Hematopoietic multipotent progenitor cell treated with erythropoietin and hydrocortisone succinate and interleukin-3 and kit ligand, for 17 days (in vitro differentiated cells): ENCODE data around the gene OR10H5.
"Not testable (repeated sequence)": the region's sequence is repeated elsewhere in the genome, so short reads cannot be mapped to it uniquely, and the experiment has no call there.

Experiments
- DNase-seq: peaks from one replicate; pipeline ENCODE4 v3.0.0-alpha.2; 2015; ENCODE audit warnings: low spot score

The OR10H5 gene, protein sequence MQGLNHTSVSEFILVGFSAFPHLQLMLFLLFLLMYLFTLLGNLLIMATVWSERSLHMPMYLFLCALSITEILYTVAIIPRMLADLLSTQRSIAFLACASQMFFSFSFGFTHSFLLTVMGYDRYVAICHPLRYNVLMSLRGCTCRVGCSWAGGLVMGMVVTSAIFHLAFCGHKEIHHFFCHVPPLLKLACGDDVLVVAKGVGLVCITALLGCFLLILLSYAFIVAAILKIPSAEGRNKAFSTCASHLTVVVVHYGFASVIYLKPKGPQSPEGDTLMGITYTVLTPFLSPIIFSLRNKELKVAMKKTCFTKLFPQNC

DNA sequence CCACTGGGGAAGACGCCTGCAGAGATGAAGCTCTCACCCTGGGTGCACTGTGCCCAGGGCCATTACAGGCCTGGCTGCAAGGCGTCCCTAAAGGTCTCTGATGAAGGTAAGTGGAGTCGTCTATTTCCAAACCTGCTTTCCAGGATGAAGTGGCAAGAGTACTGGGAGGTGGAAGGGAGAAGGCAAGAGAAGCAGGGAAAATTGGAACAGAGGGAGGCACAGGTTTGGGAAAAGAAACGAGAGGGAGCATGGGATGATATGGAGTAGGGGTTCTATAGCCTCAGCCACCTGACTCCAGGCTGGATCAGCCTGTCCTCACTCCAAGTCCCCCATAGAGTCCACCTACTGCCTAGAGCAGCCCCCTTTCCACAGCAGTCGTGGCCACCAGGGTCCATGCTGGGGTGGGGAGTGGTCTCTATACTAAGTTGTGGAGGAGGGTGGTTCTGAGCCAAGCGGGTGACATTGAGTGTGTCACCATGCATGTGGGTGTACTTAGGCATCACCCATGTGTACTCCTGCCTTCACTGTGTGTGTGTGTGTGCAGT, at the start of gene OR10H5:
Gene OR10H5 (plus strand): TSS at position 51 of the 545 bp plus-strand sequence. CDS start 6,388 bp downstream, outside the sequence.
- no peak for DNase-seq

DNA sequence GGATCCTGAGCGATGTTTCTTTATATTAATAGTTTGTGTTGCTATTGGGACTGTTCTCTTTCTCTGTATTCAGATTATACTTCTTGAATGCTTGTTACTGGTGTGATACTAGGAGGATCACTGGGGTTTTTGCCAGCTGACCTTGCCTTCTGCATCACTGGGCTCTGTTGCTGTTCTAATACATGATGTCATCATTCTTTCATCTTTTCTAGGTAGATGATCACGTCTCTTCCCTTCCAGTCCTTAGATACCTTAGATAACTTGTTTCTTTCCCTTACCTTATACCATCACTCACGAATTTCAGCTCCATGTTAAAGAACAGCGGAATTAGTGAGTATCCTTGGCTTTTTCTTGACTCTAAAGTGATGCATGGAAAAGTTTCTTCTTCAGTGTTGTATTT, 49.7 kb upstream of the OR10H5 start, which contains the start of gene OR10H3:
Gene OR10H3 (plus strand): TSS at position 264 of the 400 bp plus-strand sequence. CDS start 3,408 bp downstream, outside the sequence.
- DNase-seq, result no peak

DNA sequence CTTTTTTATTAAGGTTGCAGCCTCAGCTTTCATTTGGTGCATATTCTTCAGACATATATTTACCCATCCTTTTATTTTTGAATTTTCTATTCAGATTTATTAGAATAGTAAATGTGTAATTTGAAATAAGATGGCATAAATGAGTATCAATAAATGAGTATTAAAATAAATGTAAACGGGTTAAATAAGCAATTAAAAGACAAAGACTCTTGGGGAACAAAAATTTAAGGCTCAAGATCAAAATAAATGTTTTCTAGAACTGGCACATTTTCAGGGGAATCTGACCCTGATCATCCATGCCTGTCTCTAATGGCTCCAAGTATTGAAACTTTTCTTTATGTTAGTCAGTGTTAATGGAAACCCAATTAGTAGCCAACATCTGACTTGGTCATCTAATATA, 46.7 kb upstream of the OR10H5 start:
- DNase-seq, result no peak

DNA sequence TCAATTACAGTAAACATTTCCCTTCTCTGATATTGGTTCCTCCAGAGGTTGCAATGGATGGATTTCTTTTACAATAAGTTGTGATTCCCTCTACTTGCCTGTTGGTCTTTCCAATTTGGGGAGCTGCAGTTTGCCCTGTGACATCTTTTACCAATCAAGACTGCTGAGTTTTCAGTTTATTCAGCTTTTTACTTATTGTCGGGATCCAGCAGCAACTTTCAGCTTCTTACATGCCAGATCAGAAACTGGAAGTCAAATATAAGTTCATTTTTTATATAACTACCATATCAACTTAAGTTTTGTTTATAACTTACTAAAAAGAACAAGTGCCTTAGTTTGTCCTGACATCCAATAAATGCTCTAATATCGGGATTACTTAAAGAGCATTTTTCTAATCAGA, 39.2 kb upstream of the OR10H5 start:
- no peak for DNase-seq

DNA sequence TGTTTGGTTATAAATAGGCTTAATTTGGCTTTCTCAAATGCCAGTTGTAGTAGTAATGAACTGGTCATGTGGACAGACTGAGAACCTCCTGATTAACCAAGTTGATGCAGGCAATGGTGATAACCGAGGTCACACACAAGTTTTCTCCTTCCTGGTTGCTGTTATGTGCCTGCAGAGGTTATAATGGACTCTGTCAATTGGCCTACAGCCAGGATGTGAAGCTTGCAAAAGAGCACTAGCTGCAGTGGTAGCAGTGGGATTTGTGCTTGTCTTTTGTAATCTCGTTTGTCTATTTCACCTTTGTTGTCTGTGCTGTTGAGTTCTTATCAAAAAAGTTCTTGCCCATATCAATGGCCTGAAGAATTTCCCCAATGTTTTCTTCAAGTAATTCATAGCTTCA, 29.1 kb upstream of the OR10H5 start:
- no peak for DNase-seq

DNA sequence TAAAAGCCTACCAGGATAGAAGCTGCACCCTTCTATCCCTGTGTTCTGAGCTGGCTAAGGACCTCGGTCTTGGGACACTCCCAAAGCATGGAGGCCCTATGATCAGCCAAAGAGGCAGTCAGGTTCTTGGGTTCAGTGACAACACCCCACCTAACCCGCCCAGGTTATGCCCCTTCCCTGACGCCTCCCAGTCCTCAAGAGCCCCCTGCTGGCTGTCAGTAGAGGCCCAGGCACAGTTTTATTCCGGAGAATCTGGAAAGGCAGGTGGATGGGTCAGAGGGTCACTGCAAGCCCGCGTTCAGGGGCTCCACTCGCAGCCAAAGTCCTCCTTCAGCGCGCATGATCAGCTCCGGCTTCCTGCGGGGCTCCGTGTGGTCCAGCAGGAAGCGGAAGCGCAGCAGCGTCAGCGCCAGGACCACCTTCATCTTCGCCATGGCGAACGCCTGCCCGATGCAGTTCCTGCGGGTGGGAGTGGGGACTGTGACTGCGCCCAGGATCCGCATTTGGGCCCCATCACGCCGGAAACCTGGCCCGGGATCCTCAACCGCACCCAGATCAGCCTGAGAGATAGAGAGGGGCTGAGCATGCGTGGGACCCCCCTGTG, 27.4 kb upstream of the OR10H5 start:
- DNase-seq, result peak; percentile 25

DNA sequence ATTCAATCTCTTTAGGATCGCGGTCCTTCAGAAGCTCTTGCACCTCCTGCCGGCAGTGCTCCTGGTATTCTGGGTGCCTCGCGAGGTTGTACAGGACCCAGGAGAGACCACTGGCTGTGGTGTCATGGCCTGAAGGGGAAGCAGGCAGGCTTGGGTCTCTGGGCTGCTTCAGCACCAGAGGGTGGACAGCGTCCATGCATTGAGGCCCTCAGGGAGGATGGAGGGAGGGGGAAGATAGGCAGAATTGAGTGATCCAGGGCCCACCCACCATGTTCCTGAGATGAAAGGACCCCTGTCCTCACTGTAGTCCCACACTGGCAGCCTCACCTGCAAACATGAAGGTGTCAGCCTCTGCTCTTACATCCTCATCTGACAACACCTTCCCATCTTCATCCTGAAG, 17.9 kb upstream of the OR10H5 start:
- DNase-seq, result no peak

DNA sequence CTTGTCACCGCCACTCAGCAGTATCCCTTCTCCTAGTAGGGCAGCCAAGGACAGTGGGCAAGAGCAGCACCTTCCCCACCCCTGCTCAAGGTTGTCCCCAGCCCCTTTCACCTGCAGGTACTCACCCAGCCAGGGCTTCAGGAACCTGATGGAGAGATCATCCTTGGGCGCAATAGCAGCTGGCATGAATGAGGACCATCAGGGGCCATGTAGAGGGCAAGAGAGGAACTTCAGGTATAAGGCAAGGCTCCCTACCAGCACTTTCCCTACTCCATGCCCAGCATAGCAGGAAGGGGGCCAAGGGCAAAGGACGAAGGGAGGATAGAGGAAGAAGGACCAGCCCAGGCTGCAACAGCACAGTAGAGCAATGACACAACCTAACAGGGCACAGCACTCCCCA, 13.3 kb upstream of the OR10H5 start:
- DNase-seq, result not testable (repeated sequence)

DNA sequence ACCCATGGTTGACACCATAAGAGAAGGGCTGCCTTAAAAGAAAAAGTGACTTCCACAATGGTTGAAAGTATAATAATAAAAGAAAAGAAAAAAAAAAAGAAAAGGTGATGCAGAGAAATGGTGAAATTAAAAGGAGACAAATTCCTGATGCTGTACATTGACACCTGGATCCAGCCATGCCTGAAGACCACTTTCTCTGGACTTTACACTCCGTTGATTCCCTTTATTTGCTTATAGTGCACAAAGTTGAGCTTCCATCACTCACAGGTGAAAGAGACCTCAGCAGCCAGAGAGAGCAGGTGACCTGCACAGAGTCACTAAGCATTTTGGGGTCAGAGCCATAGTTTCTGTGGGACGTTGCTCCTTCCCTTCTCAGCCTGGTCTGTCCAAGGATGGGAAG, 12.2 kb upstream of the OR10H5 start:
- DNase-seq, result no peak

DNA sequence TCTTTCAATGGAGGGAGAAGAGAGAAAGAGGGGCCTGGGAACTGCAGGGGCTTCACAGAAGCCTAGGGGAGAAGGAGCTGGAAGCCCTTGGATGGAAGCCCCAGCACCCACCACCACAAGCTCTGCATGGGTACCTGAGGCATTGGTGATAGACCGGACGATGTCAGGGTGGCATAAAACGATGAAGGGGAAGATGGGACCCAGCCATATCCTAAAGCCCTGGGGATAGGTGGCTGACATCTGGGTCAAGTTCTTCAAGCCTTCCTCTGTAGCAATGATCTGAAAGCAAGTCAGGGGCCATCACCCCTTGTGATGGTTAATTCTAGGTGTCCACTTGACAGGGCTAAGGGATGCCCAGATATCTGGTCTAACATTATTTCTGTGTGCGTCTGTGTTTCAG, 11.2 kb upstream of the OR10H5 start:
- DNase-seq, result no peak

DNA sequence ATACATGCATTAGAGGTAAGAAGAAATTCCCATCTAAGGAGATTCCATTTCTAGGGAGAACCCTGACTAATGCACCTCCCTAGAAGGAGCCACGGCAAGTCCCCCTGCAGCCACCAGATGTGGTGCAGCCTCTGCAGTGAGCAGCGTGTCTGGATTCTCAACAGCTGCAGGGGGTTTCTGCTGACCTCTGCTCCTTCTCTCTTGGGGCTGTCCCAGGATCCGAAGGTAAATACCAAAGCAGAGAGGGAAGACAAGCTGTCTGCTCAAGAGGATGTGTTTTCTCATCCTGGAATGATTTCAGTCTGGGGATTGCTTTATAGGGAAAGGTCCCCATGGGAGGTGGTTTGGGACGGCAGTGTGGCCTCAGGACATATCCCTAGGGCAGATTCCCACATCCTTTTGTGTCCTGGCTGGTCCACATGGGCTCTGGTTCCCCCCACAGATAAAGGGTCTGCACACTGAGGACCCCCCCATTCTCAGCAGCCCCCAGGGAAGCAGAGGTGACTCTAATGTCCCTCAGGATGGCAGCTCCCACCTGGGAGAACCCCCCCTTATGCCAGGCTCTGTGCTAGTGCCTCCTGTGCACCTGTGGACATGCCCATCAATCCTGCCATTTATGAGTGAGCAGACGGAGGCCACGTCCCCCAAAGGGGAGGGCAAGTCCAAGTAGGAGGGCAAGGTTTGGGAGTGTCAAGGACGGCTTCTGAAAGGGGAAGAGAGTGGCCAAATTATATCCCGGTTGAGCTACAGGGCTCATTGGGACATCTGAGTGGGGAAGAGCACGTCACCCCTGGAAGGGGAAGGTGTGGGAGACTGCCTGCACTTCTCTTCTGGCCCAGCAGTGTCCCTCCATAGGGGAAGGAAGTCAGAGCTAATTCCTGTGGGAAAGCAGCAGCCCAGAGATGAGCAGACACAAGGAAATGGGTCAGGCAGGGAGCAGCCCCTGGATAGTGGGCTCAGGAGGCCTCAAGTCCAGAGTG, 10.2 kb upstream of the OR10H5 start:
- DNase-seq, result no peak

DNA sequence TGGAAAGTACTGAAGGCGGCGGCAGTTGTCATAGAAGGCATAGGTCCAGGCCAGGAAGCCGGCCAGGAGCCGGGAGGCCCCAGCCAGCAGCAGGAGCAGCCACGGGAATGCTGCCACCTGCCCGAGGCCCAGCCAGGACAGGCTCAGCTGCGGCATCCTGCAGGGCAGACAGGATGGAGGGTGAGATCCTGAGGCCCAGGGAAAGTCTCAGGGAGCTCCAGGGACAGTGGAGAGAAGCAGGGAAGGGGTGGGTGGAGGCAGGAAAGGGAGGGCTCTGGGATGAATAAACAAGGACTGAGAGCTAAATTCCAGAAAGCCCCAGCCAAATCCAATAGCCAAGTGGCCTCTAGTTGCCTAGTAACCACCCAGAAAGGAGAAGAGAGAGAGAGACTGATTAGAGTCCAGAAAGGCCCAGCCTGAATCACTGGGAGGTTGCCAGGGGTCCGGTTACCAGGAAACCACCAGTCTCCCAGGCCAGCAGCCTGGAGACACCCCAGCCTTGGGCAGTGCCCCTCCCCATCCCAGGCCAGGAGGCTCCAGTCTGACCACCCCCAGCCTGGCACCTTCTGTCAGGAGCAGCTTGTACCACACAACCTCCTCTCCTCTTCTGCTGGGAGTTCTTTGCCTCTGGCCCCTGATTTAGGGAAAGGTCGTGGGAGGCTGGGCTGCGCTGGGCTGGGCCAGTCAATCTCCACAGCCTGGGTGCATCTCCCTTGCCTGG, 7.5 kb upstream of the OR10H5 start:
- no peak for DNase-seq

DNA sequence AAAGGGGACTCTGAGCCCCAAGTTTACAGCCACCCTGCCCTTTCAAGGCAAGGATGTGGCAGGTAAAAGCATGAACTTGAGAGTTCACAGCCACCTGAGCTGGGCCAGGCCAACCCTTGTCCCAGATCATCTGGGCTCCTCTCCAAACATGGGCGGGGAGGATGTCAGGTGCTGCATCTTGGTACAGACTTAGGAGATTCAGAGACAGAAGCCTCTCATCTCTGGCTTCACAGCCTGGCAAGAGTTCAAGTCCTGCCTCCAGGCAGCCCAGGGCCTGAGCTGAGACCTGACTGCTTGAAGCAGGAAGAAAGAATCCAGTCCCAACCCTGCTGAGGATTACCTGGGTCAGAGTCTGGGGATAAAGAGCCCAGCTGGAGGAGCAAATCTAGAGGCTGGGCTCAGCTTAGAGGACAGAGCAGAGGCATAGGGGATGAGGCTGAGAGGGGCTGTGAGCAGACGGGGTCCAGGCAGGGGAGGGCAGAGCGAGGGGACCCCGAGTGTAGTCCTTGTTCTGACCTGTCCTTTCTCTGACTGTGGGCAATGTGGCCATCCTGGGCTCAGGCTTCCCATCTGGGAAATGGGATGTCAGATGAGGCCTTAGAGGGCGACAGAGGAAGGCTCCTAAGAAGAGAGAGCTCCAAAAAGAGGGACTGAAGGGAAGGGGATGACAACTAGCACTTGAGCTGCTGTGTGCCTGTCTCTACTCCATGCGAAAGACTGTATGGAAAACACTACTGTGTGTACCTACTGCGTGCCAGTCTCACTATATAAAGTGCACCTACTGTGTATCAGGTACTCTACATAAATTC, 6.6 kb upstream of the OR10H5 start:
- DNase-seq, result no peak

DNA sequence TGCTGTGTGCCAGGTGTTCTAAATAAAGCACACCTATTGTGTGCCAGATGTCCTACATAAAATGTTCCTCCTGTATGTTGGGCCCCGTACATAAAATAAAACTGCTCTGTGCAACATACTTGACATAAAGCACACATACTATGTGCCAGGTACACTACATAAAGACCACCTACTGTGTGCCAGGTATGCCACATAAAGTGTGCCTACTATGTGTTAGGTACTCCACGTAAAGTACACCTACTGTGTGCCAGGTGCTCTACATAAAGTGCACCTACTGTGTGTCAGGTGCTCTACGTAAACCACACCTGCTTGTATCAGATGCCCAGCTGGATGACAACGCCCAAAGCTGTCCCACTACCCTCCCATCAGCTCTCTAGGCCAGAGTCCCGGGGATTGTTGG, 5.8 kb upstream of the OR10H5 start:
- DNase-seq, result no peak

DNA sequence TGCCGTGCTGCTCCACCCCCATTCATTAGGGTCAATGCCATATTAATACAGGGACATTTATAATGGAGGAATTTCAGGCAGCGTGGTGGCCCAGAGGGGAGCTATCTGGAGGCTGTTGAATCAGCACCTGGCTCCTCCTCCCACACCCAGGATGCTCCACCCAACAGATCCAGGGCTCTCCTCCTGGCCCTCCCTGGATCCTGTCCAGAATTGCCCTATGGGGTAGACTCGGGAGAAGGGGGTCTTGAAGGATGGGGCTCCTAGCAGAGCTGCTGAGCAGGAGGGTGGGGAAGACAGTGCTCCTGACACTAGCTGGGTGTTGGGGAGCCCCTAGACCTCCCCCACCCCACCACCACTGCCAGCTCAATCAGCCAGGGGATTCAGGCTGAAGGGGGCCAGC, 5.2 kb upstream of the OR10H5 start:
- DNase-seq, result no peak

DNA sequence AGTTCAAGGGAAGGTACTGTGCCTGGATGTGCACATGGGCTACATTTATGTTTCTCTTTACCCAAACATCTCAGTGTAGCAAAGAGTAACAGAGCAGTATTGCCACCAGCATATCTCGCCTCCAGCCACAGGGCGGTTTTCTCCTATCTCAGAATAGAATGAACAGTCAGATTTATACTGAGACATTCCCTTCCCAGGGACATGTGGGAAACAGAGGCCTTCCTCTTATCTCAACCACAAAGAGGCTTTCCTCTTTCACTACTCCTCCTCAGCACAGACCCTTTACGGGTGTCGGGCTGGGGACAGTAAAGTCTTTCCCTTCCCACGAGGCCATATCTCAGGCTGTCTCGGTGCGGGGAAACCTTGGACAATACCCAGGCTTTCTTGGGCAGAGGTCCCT, 4.6 kb upstream of the OR10H5 start:
- not testable (repeated sequence) for DNase-seq

DNA sequence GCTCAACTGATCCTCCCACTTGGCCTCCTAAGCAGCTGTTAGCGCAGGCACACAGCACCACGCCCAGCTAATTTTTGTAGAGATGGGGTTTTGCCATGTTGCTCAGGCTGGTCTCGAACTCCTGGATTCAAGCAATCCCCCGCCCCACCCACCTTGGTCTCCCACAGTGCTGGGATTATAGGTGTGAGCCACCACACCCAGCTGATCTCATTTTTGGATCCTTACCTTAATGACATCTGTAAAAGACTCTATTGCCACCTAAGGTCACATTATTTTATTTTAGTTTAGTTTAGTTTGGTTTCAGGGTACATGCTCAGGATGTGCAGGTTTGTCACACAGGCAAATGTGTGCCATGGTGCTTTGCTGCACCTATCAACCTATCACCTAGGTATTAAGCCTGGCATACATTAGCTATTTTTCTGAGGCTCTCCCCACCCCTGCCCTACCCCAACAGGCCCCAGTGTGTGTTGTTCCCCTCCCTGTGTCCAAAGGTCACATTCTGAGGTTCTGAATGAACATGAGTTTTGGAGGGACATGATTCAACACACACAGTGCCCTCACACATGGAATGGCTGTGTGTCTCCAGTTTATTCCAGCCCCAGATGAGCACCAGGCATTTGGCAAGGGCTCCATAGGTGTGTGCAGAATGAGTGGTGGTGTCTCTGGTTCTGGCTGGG, 1.3 kb downstream of the OR10H5 start:
- no peak for DNase-seq

DNA sequence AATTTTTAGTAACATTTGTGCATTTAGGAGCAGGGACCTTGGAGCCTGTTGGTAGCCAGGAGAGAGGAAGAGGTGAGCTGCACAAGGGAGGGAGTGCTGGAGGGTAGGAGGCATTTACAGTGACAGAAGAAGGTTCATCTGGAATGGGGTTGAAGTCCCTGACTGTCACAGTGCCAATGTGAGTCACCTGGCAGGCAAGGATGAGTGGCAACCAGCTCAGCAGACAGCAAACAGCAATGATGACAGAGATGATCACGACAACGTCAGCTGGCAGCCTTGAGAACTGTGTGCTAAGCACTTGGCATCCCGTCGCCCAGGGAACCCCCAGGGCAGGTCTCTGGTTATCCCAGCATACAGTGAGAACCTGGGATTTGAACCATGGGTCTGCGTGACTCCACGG, 2.6 kb downstream of the OR10H5 start:
- no peak for DNase-seq

DNA sequence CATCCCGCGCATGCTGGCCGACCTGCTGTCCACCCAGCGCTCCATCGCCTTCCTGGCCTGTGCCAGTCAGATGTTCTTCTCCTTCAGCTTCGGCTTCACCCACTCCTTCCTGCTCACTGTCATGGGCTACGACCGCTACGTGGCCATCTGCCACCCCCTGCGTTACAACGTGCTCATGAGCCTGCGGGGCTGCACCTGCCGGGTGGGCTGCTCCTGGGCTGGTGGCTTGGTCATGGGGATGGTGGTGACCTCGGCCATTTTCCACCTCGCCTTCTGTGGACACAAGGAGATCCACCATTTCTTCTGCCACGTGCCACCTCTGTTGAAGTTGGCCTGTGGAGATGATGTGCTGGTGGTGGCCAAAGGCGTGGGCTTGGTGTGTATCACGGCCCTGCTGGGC, 6.8 kb downstream of the OR10H5 start:
- not testable (repeated sequence) for DNase-seq

DNA sequence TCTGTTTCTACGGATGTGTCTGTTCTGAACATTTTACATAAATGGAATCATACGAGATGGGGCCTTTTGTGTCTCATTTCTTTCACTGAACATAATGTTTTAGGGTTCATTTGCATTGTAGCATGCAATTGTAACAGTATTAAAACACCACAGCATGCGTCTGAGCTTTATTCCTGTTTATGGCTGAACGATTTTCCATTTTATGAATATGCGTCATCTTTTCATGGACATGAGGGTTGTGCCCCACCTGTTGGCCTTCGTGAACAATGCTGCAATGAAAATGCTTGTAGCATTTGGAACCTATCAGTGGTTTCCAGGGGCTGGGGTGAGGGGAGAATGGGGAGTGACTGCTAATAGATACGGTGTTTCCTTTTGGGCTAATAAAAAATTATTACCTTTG, 22.9 kb downstream of the OR10H5 start:
- DNase-seq, result no peak
